Stimulated activated effector memory CD8-positive, alpha-beta T cell treated with anti-CD3 and anti-CD28 coated beads, Interleukin-12 subunit alpha, Interleukin-12 subunit beta, amount 100 ng/mL, for 72 hours (primary cell): ENCODE results near the gene SHKBP1.

Experiments used
- ATAC-seq: fragments of 150-1000 bp; cut with Tn5 transposase; 2 replicates; pipeline ENCODE4 v1.10.0; 2021
- DNase-seq, 2 donors: peaks; one replicate each; pipeline ENCODE4 v3.0.0; 2021 to 2022; ENCODE audit warnings: low spot score in 2 of 2
- H3K27ac Mint-ChIP-seq: one replicate; pipeline ENCODE4 v1.8.0; 2022; ENCODE audit warnings: mild to moderate bottlenecking, mixed read lengths
- H3K36me3 Mint-ChIP-seq: one replicate; pipeline ENCODE4 v1.8.0; 2022; ENCODE audit warnings: mild to moderate bottlenecking, mixed read lengths
- H3K4me1 Mint-ChIP-seq: one replicate; pipeline ENCODE4 v1.8.0; 2022; ENCODE audit warnings: mixed read lengths
- H3K4me3 Mint-ChIP-seq: one replicate; pipeline ENCODE4 v1.8.0; 2022; ENCODE audit warnings: mild to moderate bottlenecking, mixed read lengths
- H3K9me3 Mint-ChIP-seq: one replicate; pipeline ENCODE4 v1.8.0; 2022; ENCODE audit warnings: mixed read lengths

Gene SHKBP1

GRCh38 chr19:40567750-40568494 is 8.8 kb upstream of the SHKBP1 start:
- Mint-ChIP-seq H3K4me1 (peaks cover 19% of the 10 kb centered on the region), H3K36me3 (peaks cover 7% of the 10 kb centered on the region), H3K27ac (no peak overlapping the region), H3K4me3 (peak overlapping the region; percentile 7), H3K9me3 (no peaks in the 10 kb centered on the region)
- DNase-seq (no peak), ATAC-seq (no peak)

- ATAC-seq (peak; percentile 93), DNase-seq (peak; percentile 92 to 99)
- H3K9me3 Mint-ChIP-seq = no peaks in the 10 kb centered on the region
- peaks cover 7% of the 10 kb centered on the region for H3K36me3 Mint-ChIP-seq
- H3K4me3 Mint-ChIP-seq = peak overlapping the region; percentile 62
- H3K4me1 Mint-ChIP-seq = peaks cover 19% of the 10 kb centered on the region
- peak overlapping the region; percentile 32 for H3K27ac Mint-ChIP-seq
Observed at GRCh38 chr19:40570313-40571004, 6.2 kb upstream of the SHKBP1 start.

GRCh38 chr19:40571005-40571318 is 5.7 kb upstream of the SHKBP1 start:
- DNase-seq (no peak), ATAC-seq (no peak)
- Mint-ChIP-seq H3K4me3 (peak overlapping the region; percentile 62), H3K27ac (peak overlapping the region; percentile 32), H3K9me3 (no peaks in the 10 kb centered on the region), H3K36me3 (peaks cover 7% of the 10 kb centered on the region), H3K4me1 (peaks cover 22% of the 10 kb centered on the region)

GRCh38 chr19:40571831-40572495 is 4.7 kb upstream of the SHKBP1 start:
- DNase-seq = no peak
- no peak for ATAC-seq
- H3K9me3 Mint-ChIP-seq = no peaks in the 10 kb centered on the region
- H3K4me1 Mint-ChIP-seq = peaks cover 24% of the 10 kb centered on the region
- H3K4me3 Mint-ChIP-seq = no peak overlapping the region
- peaks cover 7% of the 10 kb centered on the region for H3K36me3 Mint-ChIP-seq
- H3K27ac Mint-ChIP-seq = no peak overlapping the region

- no peak for ATAC-seq
- peak overlapping the region; percentile 78 for H3K27ac Mint-ChIP-seq
- H3K36me3 Mint-ChIP-seq = peaks cover 28% of the 10 kb centered on the region
Observed at GRCh38 chr19:40575326-40575725, 1.3 kb upstream of the SHKBP1 start.

GRCh38 chr19:40576151-40576584 is 505 bp upstream of the SHKBP1 start:
- peak overlapping the region; percentile 75 for H3K4me3 Mint-ChIP-seq
- ATAC-seq (peak; percentile 46), DNase-seq (peak in 1 of 2 donors; percentile 73)
- no peaks in the 10 kb centered on the region for H3K9me3 Mint-ChIP-seq
- peaks cover 20% of the 10 kb centered on the region for H3K4me1 Mint-ChIP-seq
- peaks cover 32% of the 10 kb centered on the region for H3K36me3 Mint-ChIP-seq
- H3K27ac Mint-ChIP-seq = peak overlapping the region; percentile 78

More at GRCh38 chr19:40575326-40575725, 1.3 kb upstream of the SHKBP1 start:
- peak overlapping the region; percentile 75 for H3K4me3 Mint-ChIP-seq
- peaks cover 29% of the 10 kb centered on the region for H3K4me1 Mint-ChIP-seq
- no peaks in the 10 kb centered on the region for H3K9me3 Mint-ChIP-seq
- DNase-seq = no peak

- H3K4me3 Mint-ChIP-seq = peak overlapping the region; percentile 75
- no peak for ATAC-seq
- H3K36me3 Mint-ChIP-seq = peaks cover 55% of the 10 kb centered on the region
- DNase-seq = no peak
- H3K9me3 Mint-ChIP-seq = no peaks in the 10 kb centered on the region
- H3K4me1 Mint-ChIP-seq = peaks cover 26% of the 10 kb centered on the region
- peak overlapping the region; percentile 78 for H3K27ac Mint-ChIP-seq
Observed at GRCh38 chr19:40578442-40578908, 1.8 kb downstream of the SHKBP1 start.

- H3K4me3 Mint-ChIP-seq = no peak overlapping the region
- ATAC-seq (no peak), DNase-seq (no peak)
- H3K27ac Mint-ChIP-seq = no peak overlapping the region
- peaks cover 28% of the 10 kb centered on the region for H3K4me1 Mint-ChIP-seq
- no peaks in the 10 kb centered on the region for H3K9me3 Mint-ChIP-seq
- H3K36me3 Mint-ChIP-seq = peaks cover 76% of the 10 kb centered on the region
Observed at GRCh38 chr19:40580619-40581018, 3.9 kb downstream of the SHKBP1 start.

GRCh38 chr19:40581531-40581930 is 4.9 kb downstream of the SHKBP1 start:
- Mint-ChIP-seq H3K27ac (no peak overlapping the region), H3K4me1 (peaks cover 30% of the 10 kb centered on the region), H3K9me3 (no peaks in the 10 kb centered on the region), H3K4me3 (no peak overlapping the region), H3K36me3 (peaks cover 85% of the 10 kb centered on the region)
- ATAC-seq (no peak), DNase-seq (no peak)

GRCh38 chr19:40582467-40582866 is 5.8 kb downstream of the SHKBP1 start:
- Mint-ChIP-seq H3K4me1 (peaks cover 29% of the 10 kb centered on the region), H3K4me3 (no peak overlapping the region), H3K9me3 (no peaks in the 10 kb centered on the region), H3K27ac (peak overlapping the region; percentile 56), H3K36me3 (peaks cover 94% of the 10 kb centered on the region)
- ATAC-seq (no peak), DNase-seq (no peak)

GRCh38 chr19:40583283-40583682 is 6.6 kb downstream of the SHKBP1 start:
- ATAC-seq (no peak), DNase-seq (no peak)
- peaks cover 95% of the 10 kb centered on the region for H3K36me3 Mint-ChIP-seq
- H3K27ac Mint-ChIP-seq = peak overlapping the region; percentile 26
- no peaks in the 10 kb centered on the region for H3K9me3 Mint-ChIP-seq
- peaks cover 27% of the 10 kb centered on the region for H3K4me1 Mint-ChIP-seq
- no peak overlapping the region for H3K4me3 Mint-ChIP-seq

- peaks cover 21% of the 10 kb centered on the region for H3K4me1 Mint-ChIP-seq
- DNase-seq (no peak), ATAC-seq (no peak)
- no peaks in the 10 kb centered on the region for H3K9me3 Mint-ChIP-seq
- H3K27ac Mint-ChIP-seq = peak overlapping the region; percentile 26
- peaks cover 97% of the 10 kb centered on the region for H3K36me3 Mint-ChIP-seq
- H3K4me3 Mint-ChIP-seq = no peak overlapping the region
Observed at GRCh38 chr19:40584007-40584406, 7.3 kb downstream of the SHKBP1 start.

- H3K27ac Mint-ChIP-seq = peak overlapping the region; percentile 23
- no peak for DNase-seq
- H3K4me1 Mint-ChIP-seq = peaks cover 21% of the 10 kb centered on the region
- peaks cover 94% of the 10 kb centered on the region for H3K36me3 Mint-ChIP-seq
- H3K9me3 Mint-ChIP-seq = no peaks in the 10 kb centered on the region
- H3K4me3 Mint-ChIP-seq = no peak overlapping the region
- ATAC-seq = no peak
Observed at GRCh38 chr19:40585241-40585981, 8.7 kb downstream of the SHKBP1 start.

GRCh38 chr19:40585982-40586422 is 9.3 kb downstream of the SHKBP1 start:
- Mint-ChIP-seq H3K27ac (peak overlapping the region; percentile 23), H3K4me1 (peaks cover 21% of the 10 kb centered on the region), H3K36me3 (peaks cover 94% of the 10 kb centered on the region), H3K4me3 (no peak overlapping the region), H3K9me3 (no peaks in the 10 kb centered on the region)
- ATAC-seq (no peak), DNase-seq (no peak)

GRCh38 chr19:40586611-40587010 is 9.9 kb downstream of the SHKBP1 start:
- Mint-ChIP-seq H3K9me3 (no peaks in the 10 kb centered on the region), H3K27ac (no peak overlapping the region), H3K4me1 (peaks cover 21% of the 10 kb centered on the region), H3K4me3 (no peak overlapping the region), H3K36me3 (peaks cover 90% of the 10 kb centered on the region)
- DNase-seq (no peak), ATAC-seq (no peak)
